HUES64 (cell line): ENCODE measurements around the gene SMG9.

ENCODE experiments used
- H3K27ac ChIP-seq: 2 replicates; pipeline ENCODE4 v1.7.0; 2013; ENCODE audit warnings: low read depth, low read length, inconsistent platforms
- H3K27me3 ChIP-seq: 2 replicates; pipeline ENCODE4 v1.6.1; 2013; ENCODE audit warnings: mild to moderate bottlenecking, low read length; ENCODE audit not compliant: insufficient read depth
- H3K36me3 ChIP-seq: 2 replicates; pipeline ENCODE4 v1.6.1; 2013; ENCODE audit warnings: mild to moderate bottlenecking, low read length; ENCODE audit not compliant: insufficient read depth
- H3K4me1 ChIP-seq: 2 replicates; pipeline ENCODE4 v1.6.1; 2013; ENCODE audit warnings: mild to moderate bottlenecking, low read length, moderate library complexity; ENCODE audit not compliant: insufficient read depth
- H3K4me3 ChIP-seq: 2 replicates; pipeline ENCODE4 v1.5.1; 2013; ENCODE audit warnings: mild to moderate bottlenecking, low read length, moderate library complexity
- H3K9ac ChIP-seq: 2 replicates; pipeline ENCODE4 v1.6.1; 2013; ENCODE audit warnings: mild to moderate bottlenecking, low read depth, low read length
- H3K9me3 ChIP-seq: 2 replicates; pipeline ENCODE4 v1.6.1; 2013; ENCODE audit warnings: low read depth, low read length; ENCODE audit not compliant: insufficient read depth
- WGBS: fragments of 150-250, 120-280 bp; methylation state at CpG from one replicate; pipeline ENCODE4 v1.1.7; 2013; ENCODE audit warnings: missing lambda C conversion rate; 5-methylcytosine and 5-hydroxymethylcytosine counted together

Gene SMG9

DNA sequence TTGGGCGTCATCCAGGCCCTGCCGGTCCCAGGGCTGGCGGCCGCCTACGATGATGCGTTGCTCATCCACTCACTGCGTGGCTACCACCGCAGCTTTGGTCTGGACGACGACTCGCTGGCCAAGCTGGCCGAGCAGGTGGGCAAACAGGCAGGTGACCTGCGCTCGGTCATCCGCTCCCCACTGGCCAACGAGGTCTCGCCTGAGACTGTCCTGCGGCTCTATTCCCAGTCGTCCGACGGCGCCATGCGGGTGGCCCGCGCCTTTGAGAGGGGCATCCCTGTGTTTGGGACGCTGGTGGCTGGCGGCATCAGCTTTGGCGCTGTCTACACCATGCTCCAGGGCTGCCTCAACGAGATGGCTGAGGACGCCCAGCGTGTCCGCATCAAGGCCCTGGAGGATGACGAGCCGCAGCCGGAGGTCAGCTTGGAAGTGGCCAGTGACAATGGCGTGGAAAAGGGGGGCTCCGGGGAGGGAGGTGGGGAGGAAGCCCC lies 35.3 kb downstream of the SMG9 start:
- Histone ChIP-seq H3K9me3 (no peaks in the 10 kb centered on the region), H3K27ac (no peak overlapping the region), H3K9ac (no peak overlapping the region), H3K4me3 (no peak overlapping the region), H3K4me1 (no peaks in the 10 kb centered on the region), H3K27me3 (no peaks in the 10 kb centered on the region), H3K36me3 (no peaks in the 10 kb centered on the region)
- 95% methylated on average over 37 of the region's 37 CpGs for WGBS

DNA sequence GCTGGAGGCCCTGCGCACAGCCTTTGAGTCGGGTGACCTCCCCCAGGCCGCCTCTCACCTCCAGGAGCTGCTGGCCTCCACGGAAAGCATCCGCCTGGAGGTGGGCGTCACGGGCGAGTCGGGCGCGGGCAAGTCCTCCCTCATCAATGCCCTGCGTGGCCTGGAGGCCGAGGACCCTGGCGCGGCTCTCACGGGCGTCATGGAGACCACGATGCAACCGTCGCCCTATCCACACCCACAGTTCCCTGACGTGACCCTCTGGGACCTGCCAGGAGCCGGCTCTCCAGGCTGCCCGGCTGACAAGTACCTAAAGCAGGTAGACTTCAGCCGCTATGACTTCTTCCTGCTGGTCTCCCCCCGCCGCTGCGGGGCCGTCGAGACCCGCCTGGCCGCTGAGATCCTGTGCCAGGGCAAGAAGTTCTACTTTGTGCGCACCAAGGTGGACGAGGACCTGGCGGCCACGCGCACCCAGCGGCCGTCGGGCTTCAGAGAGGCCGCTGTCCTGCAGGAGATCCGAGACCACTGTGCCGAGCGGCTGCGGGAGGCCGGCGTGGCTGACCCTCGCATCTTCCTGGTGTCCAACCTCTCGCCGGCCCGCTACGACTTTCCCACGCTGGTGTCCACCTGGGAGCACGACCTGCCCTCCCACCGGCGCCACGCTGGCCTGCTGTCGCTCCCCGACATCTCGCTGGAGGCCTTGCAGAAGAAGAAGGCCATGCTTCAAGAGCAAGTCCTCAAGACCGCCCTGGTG lies 36.0 kb downstream of the SMG9 start:
- H3K4me3 ChIP-seq, result no peak overlapping the region
- H3K4me1 ChIP-seq, result no peaks in the 10 kb centered on the region
- no peaks in the 10 kb centered on the region for H3K27me3 ChIP-seq
- no peaks in the 10 kb centered on the region for H3K9me3 ChIP-seq
- WGBS, result 94% methylated on average over 60 of the region's 60 CpGs
- H3K36me3 ChIP-seq, result no peaks in the 10 kb centered on the region
- no peak overlapping the region for H3K27ac ChIP-seq
- H3K9ac ChIP-seq, result no peak overlapping the region

DNA sequence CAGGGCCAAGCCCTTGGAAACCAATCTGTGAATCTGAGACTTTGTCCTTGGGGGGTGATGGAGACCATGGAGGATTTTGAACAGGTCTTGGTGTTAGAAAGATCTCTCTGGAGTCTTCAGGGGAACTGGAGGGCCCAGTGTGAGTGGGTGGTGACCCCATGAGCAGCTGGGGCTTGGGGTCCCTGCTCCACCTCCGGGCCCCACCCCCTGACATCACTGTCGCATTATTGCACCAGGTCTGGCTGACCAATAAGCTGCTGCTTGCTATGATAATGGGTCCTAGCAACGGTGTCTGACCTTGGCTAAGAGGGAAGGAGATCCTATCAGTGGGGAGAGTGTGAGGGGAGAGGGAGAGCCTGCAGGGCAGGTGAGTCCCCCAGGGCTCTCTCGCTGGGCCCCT lies 39.0 kb downstream of the SMG9 start, which contains the start of gene IRGC:
Gene IRGC (plus strand): TSS at position 301 of the 400 bp plus-strand sequence. CDS start 2,483 bp downstream, outside the sequence.
- no peaks in the 10 kb centered on the region for H3K27me3 ChIP-seq
- H3K9ac ChIP-seq, result no peak within 1 kb of the TSS
- WGBS, result 88% methylated on average over 4 of the region's 4 CpGs
- H3K4me3 ChIP-seq, result no peak within 1 kb of the TSS
- no peaks in the 10 kb centered on the region for H3K9me3 ChIP-seq
- H3K36me3 ChIP-seq, result no peaks in the 10 kb centered on the region
- H3K4me1 ChIP-seq, result no peaks in the 10 kb centered on the region
- no peak within 1 kb of the TSS for H3K27ac ChIP-seq

DNA sequence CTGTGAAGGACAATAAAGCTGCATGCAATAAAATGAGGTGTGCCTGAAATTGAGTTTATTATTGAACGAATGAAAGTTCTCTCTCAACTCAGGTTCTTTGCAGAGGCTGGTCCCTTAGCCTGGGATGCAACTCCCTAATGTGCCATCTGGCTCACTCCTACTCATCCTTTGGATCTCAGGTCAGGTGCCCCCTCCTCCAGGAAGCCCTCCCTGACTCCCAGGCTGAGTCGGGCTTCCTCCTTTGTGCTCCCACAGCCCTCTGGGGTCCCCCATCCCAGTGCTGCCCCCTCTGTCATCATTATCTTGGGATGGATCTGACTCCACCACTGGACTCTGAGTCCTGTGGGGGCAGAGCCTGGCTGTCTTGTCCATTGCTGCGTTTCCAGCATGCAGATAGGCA lies 41.6 kb downstream of the SMG9 start:
- H3K9ac ChIP-seq, result no peak overlapping the region
- no peak overlapping the region for H3K27ac ChIP-seq
- no peak overlapping the region for H3K4me3 ChIP-seq
- no peaks in the 10 kb centered on the region for H3K27me3 ChIP-seq
- no peaks in the 10 kb centered on the region for H3K36me3 ChIP-seq
- no peaks in the 10 kb centered on the region for H3K4me1 ChIP-seq
- peaks cover 7% of the 10 kb centered on the region for H3K9me3 ChIP-seq
- WGBS, result 76% methylated on average over 3 of the region's 3 CpGs

DNA sequence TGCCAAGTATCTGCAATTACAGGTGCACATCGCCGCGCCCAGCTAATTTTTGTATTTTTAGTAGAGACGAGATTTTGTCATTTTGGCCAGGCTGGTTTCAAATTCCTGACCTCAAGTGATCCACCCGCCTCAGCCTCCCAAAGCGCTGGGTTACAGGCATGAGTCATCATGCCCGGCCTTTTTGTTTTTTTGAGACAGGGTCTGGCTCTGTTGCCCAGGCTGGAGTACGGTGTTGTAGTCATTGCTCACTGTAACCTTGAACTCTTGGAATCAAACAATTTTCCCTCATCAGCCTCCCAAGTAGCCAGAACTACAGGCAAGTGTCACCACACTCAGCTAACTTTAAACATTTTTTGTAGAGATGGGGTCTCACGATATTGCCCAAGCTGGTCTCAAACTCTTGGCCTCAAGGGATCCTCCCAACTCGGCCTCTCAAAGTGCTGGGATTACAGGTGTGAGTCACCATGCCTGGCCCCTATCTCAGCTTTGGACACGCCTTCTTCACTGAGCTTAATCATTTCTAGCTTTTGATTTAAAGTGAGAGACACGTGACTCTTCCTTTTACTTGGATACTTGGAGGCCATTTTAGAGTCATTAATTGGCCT lies 42.9 kb downstream of the SMG9 start:
- 87% methylated on average over 12 of the region's 12 CpGs for WGBS
- no peaks in the 10 kb centered on the region for H3K36me3 ChIP-seq
- H3K27ac ChIP-seq, result no peak overlapping the region
- peaks cover 7% of the 10 kb centered on the region for H3K9me3 ChIP-seq
- no peak overlapping the region for H3K9ac ChIP-seq
- no peaks in the 10 kb centered on the region for H3K27me3 ChIP-seq
- H3K4me3 ChIP-seq, result no peak overlapping the region
- no peaks in the 10 kb centered on the region for H3K4me1 ChIP-seq

DNA sequence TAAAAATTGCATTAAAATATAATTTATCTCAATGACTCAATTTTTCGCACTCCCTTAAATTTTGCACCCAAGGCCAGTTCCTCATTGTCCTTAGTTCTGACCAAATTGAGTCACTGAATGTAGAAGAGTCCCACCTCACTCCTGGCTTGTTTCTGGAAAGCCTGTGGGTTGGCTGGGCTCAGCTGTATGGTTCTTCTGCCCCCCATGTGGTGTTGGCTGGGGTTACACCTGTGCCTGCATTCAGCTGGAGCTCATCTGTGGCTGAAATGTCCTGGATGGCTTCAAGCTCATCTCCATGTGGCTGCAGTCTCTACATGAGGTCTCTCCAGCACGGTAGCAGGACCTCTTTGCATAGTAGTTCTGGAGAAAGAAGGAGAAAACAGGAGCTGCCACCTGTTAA lies 46.0 kb downstream of the SMG9 start:
- Histone ChIP-seq H3K9ac (no peak overlapping the region), H3K4me1 (no peaks in the 10 kb centered on the region), H3K36me3 (no peaks in the 10 kb centered on the region), H3K4me3 (no peak overlapping the region), H3K27ac (no peak overlapping the region), H3K27me3 (no peaks in the 10 kb centered on the region), H3K9me3 (peaks cover 7% of the 10 kb centered on the region)
- 46% methylated on average over 2 of the region's 2 CpGs for WGBS

DNA sequence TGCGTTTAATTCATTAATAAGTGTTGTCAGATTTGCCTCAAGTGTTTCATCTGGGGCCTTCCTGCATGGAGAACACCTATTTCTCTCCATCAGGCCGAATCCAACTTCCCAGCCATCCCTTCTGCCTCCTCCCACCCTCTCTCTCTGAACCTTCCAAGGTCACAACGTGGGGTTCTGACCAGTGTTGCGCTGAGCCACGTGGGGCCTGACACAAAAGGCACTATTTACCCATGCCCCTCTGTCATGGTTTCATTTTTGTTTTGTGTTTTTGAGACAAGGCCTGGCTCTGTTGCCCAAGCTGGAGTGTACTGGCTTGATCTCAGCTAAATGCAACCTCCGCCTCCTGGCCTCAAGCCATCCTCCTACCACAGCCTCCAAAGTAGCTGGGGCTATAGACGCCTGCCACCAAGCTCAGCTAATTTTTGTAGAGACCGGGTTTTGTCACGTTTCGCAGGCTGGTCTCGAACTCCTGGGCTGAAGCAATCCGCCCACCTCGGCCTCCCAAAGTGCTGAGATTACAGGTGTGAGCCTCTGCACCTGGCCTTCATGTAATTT lies 47.5 kb downstream of the SMG9 start:
- peaks cover 7% of the 10 kb centered on the region for H3K9me3 ChIP-seq
- no peak overlapping the region for H3K4me3 ChIP-seq
- H3K36me3 ChIP-seq, result no peaks in the 10 kb centered on the region
- H3K27me3 ChIP-seq, result no peaks in the 10 kb centered on the region
- H3K27ac ChIP-seq, result no peak overlapping the region
- 0 out of 2 replicates have a peak, but pooled peaks cover 4% of the 10 kb centered on the region for H3K4me1 ChIP-seq
- WGBS, result 82% methylated on average over 13 of the region's 13 CpGs
- H3K9ac ChIP-seq, result no peak overlapping the region

DNA sequence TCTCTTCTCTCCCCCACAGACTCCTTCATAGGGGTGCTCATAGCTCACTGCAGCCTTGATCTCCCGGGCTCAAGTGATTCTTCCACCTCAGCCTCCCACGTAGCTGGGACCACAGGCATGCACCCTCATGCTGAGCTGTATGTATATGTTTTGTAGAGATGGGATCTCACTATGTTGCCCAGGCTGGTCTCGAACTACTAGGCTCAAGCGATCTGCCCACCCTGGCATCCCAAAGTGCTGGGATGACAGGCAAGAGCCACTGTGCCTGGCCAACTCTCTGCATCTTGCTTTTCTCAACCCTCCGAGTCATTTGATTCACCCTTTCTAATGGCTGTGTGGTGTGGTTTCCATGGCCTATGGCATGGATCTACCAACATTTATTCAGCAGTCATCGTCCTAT lies 49.0 kb downstream of the SMG9 start:
- Histone ChIP-seq H3K4me1 (0 out of 2 replicates have a peak, but pooled peaks cover 4% of the 10 kb centered on the region), H3K4me3 (no peak overlapping the region), H3K9ac (no peak overlapping the region), H3K27ac (no peak overlapping the region), H3K27me3 (no peaks in the 10 kb centered on the region), H3K9me3 (peaks cover 7% of the 10 kb centered on the region), H3K36me3 (no peaks in the 10 kb centered on the region)
- 74% methylated on average over 6 of the region's 6 CpGs for WGBS

DNA sequence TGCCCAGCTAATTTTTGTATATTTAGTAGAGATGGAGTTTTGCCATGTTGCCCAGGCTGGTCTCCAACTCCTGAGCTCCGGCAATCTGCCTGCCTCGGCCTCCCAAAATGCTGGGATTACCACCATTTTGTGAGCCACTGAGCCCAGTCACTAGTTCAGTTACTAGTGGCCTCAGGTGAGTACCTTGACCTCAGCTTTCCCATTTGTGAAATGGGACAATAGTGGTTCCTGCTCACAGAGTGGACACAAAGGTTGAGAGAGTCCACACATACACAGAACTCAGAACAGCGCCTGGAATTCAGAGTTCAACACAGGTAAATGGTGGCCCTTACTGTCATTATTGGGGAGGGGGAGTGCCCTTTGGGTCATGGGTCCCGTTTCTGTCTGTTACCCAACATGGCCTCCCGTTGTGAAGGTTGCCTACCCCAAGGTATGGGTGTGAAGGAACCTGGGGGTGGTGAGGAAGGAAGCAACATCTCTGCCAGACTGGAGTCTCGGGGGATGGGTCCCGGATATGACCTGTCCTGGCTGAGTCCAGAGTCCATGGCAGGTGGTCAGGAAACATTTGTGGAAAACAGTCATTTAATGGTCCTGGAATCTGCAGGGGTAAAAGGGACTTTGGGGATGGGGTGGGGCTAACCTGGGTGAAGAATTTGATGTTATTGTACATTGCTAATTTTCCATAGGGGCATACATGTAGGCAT lies 50.6 kb downstream of the SMG9 start:
- Histone ChIP-seq H3K4me3 (no peak overlapping the region), H3K9me3 (peaks cover 6% of the 10 kb centered on the region), H3K27me3 (peaks cover 4% of the 10 kb centered on the region), H3K4me1 (0 out of 2 replicates have a peak, but pooled peaks cover 4% of the 10 kb centered on the region), H3K9ac (no peak overlapping the region), H3K27ac (no peak overlapping the region), H3K36me3 (no peaks in the 10 kb centered on the region)
- 83% methylated on average over 7 of the region's 7 CpGs for WGBS

DNA sequence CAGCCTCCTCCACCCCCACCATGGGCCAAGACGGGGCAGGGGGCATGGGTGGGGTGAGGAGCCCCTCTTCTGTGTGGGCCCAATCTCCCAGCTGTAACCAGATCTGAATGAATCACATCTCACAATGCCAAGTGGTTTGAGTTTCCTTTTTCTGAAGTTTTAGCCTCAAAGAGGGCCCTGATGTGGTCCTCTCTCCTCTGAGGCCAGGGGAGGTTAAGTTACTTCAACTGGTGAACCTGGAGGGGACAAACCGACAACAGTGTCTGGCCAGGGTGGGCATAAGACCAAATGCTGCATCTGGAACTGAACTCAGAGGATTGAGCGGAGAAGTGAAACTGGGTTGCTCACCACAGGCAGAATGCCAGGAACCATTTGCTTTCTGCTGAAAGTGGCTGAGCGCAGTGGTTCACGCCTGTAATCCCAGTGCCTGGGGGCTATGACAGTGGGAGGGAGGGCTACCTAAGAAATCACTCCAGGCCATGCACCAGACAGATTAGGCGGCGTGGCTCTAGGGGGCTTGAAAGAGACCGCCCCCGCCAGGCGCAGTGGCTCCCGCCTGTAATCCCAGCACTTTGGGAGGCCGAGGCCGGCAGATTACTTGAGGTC lies 54.3 kb downstream of the SMG9 start:
- no peak overlapping the region for H3K27ac ChIP-seq
- H3K4me1 ChIP-seq, result 0 out of 2 replicates have a peak, but pooled peaks cover 4% of the 10 kb centered on the region
- H3K9me3 ChIP-seq, result no peaks in the 10 kb centered on the region
- no peaks in the 10 kb centered on the region for H3K36me3 ChIP-seq
- peaks cover 9% of the 10 kb centered on the region for H3K27me3 ChIP-seq
- H3K4me3 ChIP-seq, result no peak overlapping the region
- 89% methylated on average over 12 of the region's 13 CpGs for WGBS
- H3K9ac ChIP-seq, result no peak overlapping the region
